GM19463 (cell line): Measurements from ENCODE around the gene INVS.
"Not testable (repeated sequence)": the region's sequence is repeated elsewhere in the genome, so short reads cannot be mapped to it uniquely, and the experiment has no call there.

Experiments used
- ATAC-seq: cut with Tn5 transposase; IDR thresholded peaks from one replicate; pipeline ENCODE4 v1.9.1; 2021; ENCODE audit warnings: mild to moderate bottlenecking, moderate library complexity; ENCODE audit not compliant: unreplicated experiment

Gene INVS

GRCh38 chr9:100117316-100117715, 18.3 kb downstream of the INVS start:
- no peak for ATAC-seq

- ATAC-seq = no peak
These were observed 21.2 kb downstream of the INVS start for GRCh38 chr9:100120286-100120685.

DNA sequence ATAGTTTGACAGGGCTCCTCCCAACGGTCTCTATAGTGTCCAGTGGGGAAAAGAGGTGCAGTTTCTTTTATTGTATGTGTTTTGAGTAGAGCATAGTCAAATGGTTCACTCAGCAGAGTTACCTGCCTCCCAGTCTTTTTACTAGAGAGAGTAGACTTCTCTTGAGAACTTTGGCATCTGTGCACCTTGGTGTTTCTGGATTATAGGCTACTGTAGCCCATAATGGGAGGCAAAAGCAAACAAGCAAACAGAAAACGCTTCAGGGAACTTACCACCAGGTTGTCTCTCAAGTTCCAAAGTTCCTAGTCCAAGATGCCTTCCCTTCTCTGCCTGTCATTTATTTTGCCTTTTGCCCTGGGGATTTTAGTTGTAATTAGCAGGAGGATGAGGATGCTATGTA, 26.2 kb downstream of the INVS start:
- ATAC-seq = no peak

- ATAC-seq = no peak
These were observed 26.9 kb downstream of the INVS start for GRCh38 chr9:100125910-100126309.

- ATAC-seq = no peak
These were observed 27.4 kb downstream of the INVS start for GRCh38 chr9:100126423-100126822.

DNA sequence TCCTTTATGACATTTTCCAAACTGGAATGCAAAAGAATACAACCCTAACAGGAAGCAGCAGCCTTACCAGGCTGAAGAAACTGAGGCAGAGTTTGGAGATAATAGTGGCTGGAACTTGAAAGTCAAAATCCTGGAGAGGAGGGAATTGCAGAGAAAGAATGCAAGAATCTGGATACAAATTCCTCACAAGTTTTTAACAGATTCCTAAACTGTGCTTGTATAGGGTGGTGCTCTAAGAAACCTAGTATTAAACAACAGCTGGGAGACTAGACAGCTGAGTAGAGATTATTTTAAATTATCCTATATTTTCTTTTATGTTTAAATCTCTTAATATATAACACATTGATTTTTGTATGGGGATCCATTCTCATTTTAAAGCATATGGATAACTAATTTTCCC, 30.7 kb downstream of the INVS start:
- ATAC-seq = no peak

DNA sequence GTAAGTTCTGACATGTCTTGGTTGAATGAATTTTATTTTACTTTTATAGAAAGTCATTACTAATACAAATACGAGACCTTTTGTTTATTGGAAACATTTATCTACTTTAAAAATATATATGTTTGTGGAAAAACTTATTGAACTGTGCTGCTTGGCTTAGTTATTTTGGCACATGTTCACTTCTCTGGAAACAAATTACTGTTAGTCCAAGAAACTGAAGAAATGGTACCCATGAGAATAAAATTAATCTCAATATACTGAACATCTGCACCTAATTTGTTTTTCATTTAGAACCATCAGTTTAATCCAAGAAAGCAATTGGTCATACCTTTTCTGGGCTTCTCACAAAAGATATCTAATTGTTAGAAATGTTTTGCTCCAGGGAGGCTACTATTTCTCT, 32.2 kb downstream of the INVS start:
- no peak for ATAC-seq

DNA sequence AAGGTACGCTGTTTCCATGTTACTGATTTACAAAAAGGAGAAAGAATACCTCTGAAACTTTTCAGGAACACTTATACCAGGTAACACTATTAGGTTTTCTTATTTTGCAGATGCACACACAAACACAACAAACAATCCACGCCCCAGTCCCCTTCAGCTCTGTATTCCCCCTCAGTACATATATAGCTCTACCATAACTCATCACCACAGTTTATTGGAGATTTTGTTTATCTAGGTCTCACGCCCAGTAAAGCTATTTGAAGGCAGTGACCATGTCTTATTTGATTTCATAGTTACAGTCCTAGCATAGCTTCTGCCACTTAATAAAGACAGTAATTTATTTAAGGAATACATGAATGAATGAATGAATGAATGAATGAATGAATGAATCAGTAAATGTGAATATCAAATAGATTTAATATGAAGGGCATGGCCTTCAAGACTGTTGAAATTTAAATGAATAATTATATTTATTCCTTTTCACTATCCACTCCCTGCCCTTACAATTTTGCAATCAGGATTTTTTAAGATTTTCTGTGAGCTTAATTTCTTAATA, 32.9 kb downstream of the INVS start:
- no peak for ATAC-seq

GRCh38 chr9:100134731-100135130, 35.7 kb downstream of the INVS start:
- ATAC-seq = no peak

DNA sequence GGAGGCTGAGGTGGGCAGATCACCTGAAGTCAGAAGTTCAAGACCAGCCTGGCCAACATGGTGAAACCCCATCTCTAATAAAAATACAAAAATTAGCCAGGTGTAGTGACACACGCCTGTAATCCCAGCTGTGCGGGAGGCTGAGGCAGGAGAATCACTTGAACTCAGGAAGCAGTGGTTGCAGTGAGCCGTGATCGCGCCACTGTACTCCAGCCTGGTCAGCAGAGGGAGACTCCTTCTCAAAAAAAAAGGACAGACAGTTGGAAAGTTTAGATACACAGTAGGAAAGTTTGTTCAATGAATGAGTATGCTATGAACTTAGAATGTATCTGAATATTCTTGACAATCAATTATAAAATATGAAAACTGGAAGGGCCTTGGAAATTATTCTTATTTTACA, 37.8 kb downstream of the INVS start:
- ATAC-seq = not testable (repeated sequence)

- ATAC-seq = not testable (repeated sequence)
These were observed 41.3 kb downstream of the INVS start for GRCh38 chr9:100140303-100140702.

GRCh38 chr9:100141862-100142261, 42.8 kb downstream of the INVS start:
- not testable (repeated sequence) for ATAC-seq

DNA sequence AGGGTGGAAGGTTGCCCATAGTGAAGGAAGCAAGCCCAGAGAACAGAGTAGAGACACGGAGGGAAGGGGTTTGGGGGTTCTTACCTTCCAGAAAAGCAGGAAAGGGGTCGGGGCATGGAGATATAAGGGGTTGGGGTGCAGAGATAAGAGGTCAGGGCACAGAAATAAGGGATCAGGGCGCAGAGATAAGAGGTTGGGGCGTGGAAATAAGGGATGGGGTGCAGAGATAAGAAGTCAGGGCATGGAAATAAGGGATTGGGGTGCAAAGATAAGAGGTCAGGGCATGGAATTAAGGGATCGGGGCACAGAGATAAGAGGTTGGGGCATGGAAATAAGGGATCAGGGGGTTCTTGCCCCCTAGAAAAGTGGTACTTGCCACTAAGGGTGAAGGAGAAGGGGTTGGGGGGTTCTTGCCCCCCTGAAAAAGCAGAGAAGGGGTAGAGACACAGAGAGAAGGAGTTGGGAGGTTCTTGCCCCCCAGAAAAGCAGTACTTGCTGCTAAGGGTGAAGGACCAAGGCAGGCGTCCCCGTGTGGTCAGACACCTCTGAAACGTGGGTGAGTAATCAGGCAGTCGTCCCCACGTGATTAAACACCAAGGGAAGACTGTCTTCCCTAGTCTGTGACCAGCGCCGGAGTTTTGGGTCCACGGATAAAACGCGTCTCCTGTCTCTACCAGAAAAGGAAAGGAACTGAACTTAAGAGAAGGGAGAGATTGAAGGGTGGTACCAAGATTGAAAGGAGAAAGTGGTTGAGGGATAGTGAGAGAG, 46.3 kb downstream of the INVS start:
- ATAC-seq = not testable (repeated sequence)

DNA sequence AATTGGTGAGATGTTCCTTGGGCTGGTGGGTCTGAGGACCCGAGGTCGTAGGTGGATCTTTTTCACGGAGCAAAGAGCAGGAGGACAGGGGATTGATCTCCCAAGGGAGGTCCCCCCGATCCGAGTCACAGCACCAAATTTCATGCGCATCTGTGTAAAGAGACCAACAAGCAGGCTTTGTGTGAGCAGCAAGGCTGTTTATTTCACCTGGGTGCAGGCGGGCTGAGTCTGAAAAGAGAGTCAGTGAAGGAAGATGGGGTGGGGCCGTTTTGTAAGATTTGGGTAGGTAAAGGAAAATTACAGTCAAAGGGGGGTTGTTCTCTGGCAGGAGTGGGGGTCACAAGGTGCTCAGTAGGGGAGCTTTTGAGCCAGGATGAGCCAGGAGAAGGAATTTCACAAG, 46.9 kb downstream of the INVS start:
- ATAC-seq = not testable (repeated sequence)

- ATAC-seq = no peak
These were observed 51.2 kb downstream of the INVS start for GRCh38 chr9:100150214-100150613.

DNA sequence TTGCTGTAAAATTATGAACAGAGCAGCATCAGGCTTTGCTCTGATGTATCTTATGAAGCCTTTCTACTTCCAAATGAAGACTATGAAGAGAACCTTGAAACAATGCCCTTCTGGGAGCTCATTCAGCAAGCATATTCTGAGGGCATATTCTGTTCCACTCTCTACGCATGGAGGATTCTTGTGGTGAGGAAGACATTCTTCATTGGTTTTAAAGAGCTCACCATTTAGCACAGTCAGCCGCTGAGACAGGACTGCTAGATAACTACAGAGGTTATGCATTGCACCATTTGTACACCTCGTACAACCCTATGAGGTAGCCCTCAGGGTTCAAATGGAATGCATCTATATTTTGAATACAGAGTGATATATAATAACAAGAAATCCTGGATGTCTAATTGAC, 61.0 kb downstream of the INVS start:
- no peak for ATAC-seq

DNA sequence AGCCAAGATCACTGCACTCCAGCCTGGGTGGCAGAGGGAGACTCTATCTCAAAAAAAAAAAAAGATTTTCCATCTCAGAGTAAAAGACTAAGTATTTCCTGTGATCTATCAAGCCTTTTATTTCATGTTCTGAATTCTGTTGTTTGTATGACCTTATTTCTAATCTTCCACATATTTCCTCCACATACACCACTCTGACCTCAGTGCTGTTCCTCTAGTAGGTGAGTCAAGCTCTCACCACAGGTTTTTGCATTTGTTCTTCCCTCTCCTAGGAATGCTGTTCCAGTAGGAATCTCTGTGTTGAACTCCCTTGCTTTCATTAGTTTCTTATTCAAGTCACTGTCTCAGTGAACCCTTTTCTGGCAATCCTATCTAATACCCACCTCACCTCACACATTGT, 68.1 kb downstream of the INVS start:
- no peak for ATAC-seq

- ATAC-seq = no peak
These were observed 69.0 kb downstream of the INVS start for GRCh38 chr9:100167915-100168654.

DNA sequence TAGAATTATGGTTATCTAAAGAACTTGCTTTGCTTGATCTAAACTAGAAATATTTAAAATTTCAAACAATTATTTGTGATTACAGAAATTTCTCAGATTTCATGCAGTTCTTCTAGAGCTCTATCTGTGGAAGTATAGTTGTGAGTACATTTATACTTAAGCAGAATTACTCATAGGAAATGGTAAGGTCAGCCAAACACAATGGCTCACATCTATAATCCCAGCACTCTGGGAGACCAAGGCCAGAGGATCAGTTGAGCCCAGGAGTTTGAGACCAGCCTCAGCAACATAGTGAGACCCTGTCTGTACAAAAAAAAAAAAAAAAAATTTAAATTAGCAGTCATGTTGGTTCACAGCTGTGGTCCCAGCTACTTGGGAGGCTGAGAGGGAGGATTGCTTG, 71.0 kb downstream of the INVS start:
- ATAC-seq = no peak

- ATAC-seq = no peak
These were observed 71.5 kb downstream of the INVS start for GRCh38 chr9:100170556-100170955.

GRCh38 chr9:100186356-100186755, 87.3 kb downstream of the INVS start:
- ATAC-seq = no peak

- no peak for ATAC-seq
These were observed 91.3 kb downstream of the INVS start for GRCh38 chr9:100190339-100190738.
